Neural progenitor cell (in vitro differentiated cells): ENCODE measurements around the gene HIPK2. TPM values are rescaled to one million over a fixed set of nuclear protein-coding genes. Genes with fewer than 3 reads are reported as not detected.

Source experiments
- DNase-seq: peaks from one replicate; pipeline ENCODE4 v3.0.0-alpha.2; 2016; ENCODE audit warnings: low spot score
- H2AFZ ChIP-seq: fragments of 200-600 bp; sonication (generic); replicated peaks from 2 replicates; pipeline ENCODE4 v1.6.1; 2016; ENCODE audit warnings: antibody characterized with exemption
- H3F3A ChIP-seq: fragments of 200-600 bp; sonication (generic); 2 replicates; pipeline ENCODE4 v1.6.1; 2016; ENCODE audit warnings: antibody characterized with exemption, low read depth
- H3K27ac ChIP-seq: fragments of 200-600 bp; sonication (generic); 2 replicates; pipeline ENCODE4 v1.5.1; 2016; ENCODE audit warnings: mild to moderate bottlenecking
- H3K27me3 ChIP-seq: fragments of 200-600 bp; sonication (generic); 2 replicates; pipeline ENCODE4 v1.6.1; 2016; ENCODE audit warnings: mild to moderate bottlenecking, moderate library complexity
- H3K36me3 ChIP-seq: fragments of 200-600 bp; sonication (generic); 2 replicates; pipeline ENCODE4 v1.5.1; 2016
- H3K4me1 ChIP-seq: fragments of 200-600 bp; sonication (generic); 2 replicates; pipeline ENCODE4 v1.6.1; 2016; ENCODE audit warnings: mixed run types
- H3K4me2 ChIP-seq: fragments of 200-600 bp; sonication (generic); 2 replicates; pipeline ENCODE4 v1.6.1; 2016
- H3K4me3 ChIP-seq: fragments of 200-600 bp; sonication (generic); 2 replicates; pipeline ENCODE4 v1.5.1; 2016
- H3K79me2 ChIP-seq: fragments of 200-600 bp; sonication (generic); 2 replicates; pipeline ENCODE4 v1.6.1; 2016; ENCODE audit warnings: low read depth
- H3K9ac ChIP-seq: fragments of 200-600 bp; sonication (generic); 2 replicates; pipeline ENCODE4 v1.6.1; 2016
- H3K9me3 ChIP-seq: fragments of 200-600 bp; sonication (generic); 2 replicates; pipeline ENCODE4 v1.5.1; 2016; ENCODE audit warnings: low read depth
- H4K20me1 ChIP-seq: fragments of 200-600 bp; sonication (generic); 2 replicates; pipeline ENCODE4 v1.6.1; 2016; ENCODE audit warnings: low read depth
- H3K27ac Mint-ChIP-seq: 3 replicates; pipeline ENCODE4 v1.8.0; 2021; ENCODE audit warnings: mixed read lengths
- H3K27me3 Mint-ChIP-seq: 2 replicates; pipeline ENCODE4 v1.8.0; 2022; ENCODE audit warnings: low read depth, mild to moderate bottlenecking, inconsistent platforms, moderate library complexity, mixed read lengths; ENCODE audit not compliant: insufficient read depth
- H3K36me3 Mint-ChIP-seq: 3 replicates; pipeline ENCODE4 v1.8.0; 2021; ENCODE audit warnings: mixed read lengths
- H3K4me1 Mint-ChIP-seq: 3 replicates; pipeline ENCODE4 v1.8.0; 2021; ENCODE audit warnings: mixed read lengths
- H3K4me3 Mint-ChIP-seq: 3 replicates; pipeline ENCODE4 v1.8.0; 2021; ENCODE audit warnings: mild to moderate bottlenecking, moderate library complexity, mixed read lengths
- H3K9me3 Mint-ChIP-seq: 3 replicates; pipeline ENCODE4 v1.8.0; 2020; ENCODE audit warnings: mixed read lengths
- CTCF ChIP-seq: fragments of 200-600 bp; sonication (generic); IDR thresholded peaks from 2 replicates; pipeline ENCODE4 v1.5.1; 2017; ENCODE audit warnings: antibody characterized with exemption, mild to moderate bottlenecking
- EZH2 ChIP-seq: fragments of 200-600 bp; sonication (generic); IDR thresholded peaks from 2 replicates; pipeline ENCODE4 v1.6.1; 2017; ENCODE audit warnings: antibody characterized with exemption, mild to moderate bottlenecking, moderate library complexity
- EZH2phosphoT487 ChIP-seq: fragments of 200-600 bp; sonication (generic); IDR thresholded peaks from 2 replicates; pipeline ENCODE4 v1.6.1; 2017; ENCODE audit warnings: antibody characterized with exemption
- total RNA-seq: library from RNA; depleted of rRNA; stranded (reverse); fragments of >200 nt; gene quantifications from 2 replicates; pipeline ENCODE4 v1.2.3, GENCODE V29; 2015; ENCODE audit warnings: low replicate concordance

HIPK2 gene
- total RNA-seq, 1 donor from 2014 or later, result 12.8 TPM

- Histone ChIP-seq H3K27ac (no peak overlapping the region), H3K27me3 (no peaks in the 10 kb centered on the region), H3F3A (no peaks in the 10 kb centered on the region), H3K9ac (no peak overlapping the region), H3K79me2 (peaks cover 34% of the 10 kb centered on the region), H4K20me1 (peaks cover 23% of the 10 kb centered on the region), H3K4me3 (no peak overlapping the region), H3K36me3 (no peaks in the 10 kb centered on the region), H2AFZ (no peak overlapping the region), H3K4me2 (no peak overlapping the region), H3K4me1 (peaks cover 4% of the 10 kb centered on the region), H3K9me3 (no peaks in the 10 kb centered on the region)
- DNase-seq, result no peak
- H3K27ac Mint-ChIP-seq, result no peak overlapping the region
- H3K36me3 Mint-ChIP-seq, result peaks cover 27% of the 10 kb centered on the region
- H3K4me1 Mint-ChIP-seq, result peaks cover 3% of the 10 kb centered on the region
- H3K27me3 Mint-ChIP-seq, result no peaks in the 10 kb centered on the region
- H3K4me3 Mint-ChIP-seq, result no peak overlapping the region
- peaks cover 6% of the 10 kb centered on the region for H3K9me3 Mint-ChIP-seq
- TF ChIP-seq EZH2, result no peak
- no peak for TF ChIP-seq CTCF
- no peak for TF ChIP-seq EZH2phosphoT487
Observed at GRCh38 chr7:139725077-139725476, 52.7 kb downstream of the HIPK2 start.

GRCh38 chr7:139722604-139723003 is 55.2 kb downstream of the HIPK2 start:
- no peak overlapping the region for H3K4me3 Mint-ChIP-seq
- no peak overlapping the region for H3K27ac Mint-ChIP-seq
- Histone ChIP-seq H3K9ac (no peak overlapping the region), H3F3A (no peaks in the 10 kb centered on the region), H3K27me3 (no peaks in the 10 kb centered on the region), H4K20me1 (peaks cover 19% of the 10 kb centered on the region), H3K9me3 (no peaks in the 10 kb centered on the region), H3K79me2 (peaks cover 34% of the 10 kb centered on the region), H3K27ac (no peak overlapping the region), H3K4me2 (no peak overlapping the region), H2AFZ (no peak overlapping the region), H3K4me3 (no peak overlapping the region), H3K4me1 (peaks cover 4% of the 10 kb centered on the region), H3K36me3 (no peaks in the 10 kb centered on the region)
- H3K36me3 Mint-ChIP-seq, result peaks cover 13% of the 10 kb centered on the region
- DNase-seq, result no peak
- peaks cover 3% of the 10 kb centered on the region for H3K4me1 Mint-ChIP-seq
- TF ChIP-seq CTCF, result no peak
- no peak for TF ChIP-seq EZH2
- TF ChIP-seq EZH2phosphoT487, result no peak
- H3K27me3 Mint-ChIP-seq, result no peaks in the 10 kb centered on the region
- peaks cover 2% of the 10 kb centered on the region for H3K9me3 Mint-ChIP-seq

DNA sequence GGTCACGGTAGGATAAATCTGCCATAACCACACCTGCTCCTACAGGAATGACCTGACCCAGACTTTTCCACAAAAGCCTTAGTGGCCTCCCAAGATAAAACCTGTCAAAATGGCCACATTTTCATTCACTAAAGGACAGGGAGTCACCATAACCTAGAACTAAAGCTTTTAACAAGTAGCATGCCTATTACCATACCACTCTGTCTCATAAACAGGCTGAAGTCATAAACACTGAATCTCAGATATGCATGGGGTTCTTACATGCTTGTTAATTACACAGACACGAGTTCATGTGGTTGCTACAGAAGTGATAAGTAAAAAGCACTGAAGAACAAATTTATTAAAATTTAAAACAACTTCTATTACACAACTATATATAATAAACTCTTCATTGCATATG is 56.0 kb downstream of the HIPK2 start:
- Mint-ChIP-seq H3K27me3 (no peaks in the 10 kb centered on the region), H3K36me3 (peaks cover 12% of the 10 kb centered on the region), H3K4me3 (no peak overlapping the region), H3K9me3 (no peaks in the 10 kb centered on the region), H3K4me1 (peaks cover 3% of the 10 kb centered on the region), H3K27ac (no peak overlapping the region)
- Histone ChIP-seq H3K4me3 (no peak overlapping the region), H3K79me2 (peaks cover 34% of the 10 kb centered on the region), H3K27ac (no peak overlapping the region), H3F3A (no peaks in the 10 kb centered on the region), H3K27me3 (no peaks in the 10 kb centered on the region), H3K4me1 (peaks cover 4% of the 10 kb centered on the region), H3K9ac (no peak overlapping the region), H4K20me1 (peaks cover 19% of the 10 kb centered on the region), H3K36me3 (no peaks in the 10 kb centered on the region), H3K9me3 (no peaks in the 10 kb centered on the region), H3K4me2 (no peak overlapping the region), H2AFZ (no peak overlapping the region)
- no peak for DNase-seq
- TF ChIP-seq EZH2phosphoT487, result no peak
- TF ChIP-seq CTCF, result no peak
- TF ChIP-seq EZH2, result no peak
